Stomach (tissue), 9 donors: ENCODE results near the gene ST6GAL2. TPM values are rescaled to one million over a fixed set of nuclear protein-coding genes. Genes with fewer than 3 reads are reported as not detected.

Source experiments
- DNase-seq, 2 donors: peaks; one replicate each; pipeline versions ENCODE4 v3.0.0 to v3.0.0-alpha.2; 2013 to 2019
- H3K27ac ChIP-seq, 5 donors: fragments of 200-600 bp in 4 of 5; sonication (generic) in 4 of 5; one replicate each; pipeline ENCODE4 v1.5.1; 2013 to 2019; ENCODE audit warnings: mild to moderate bottlenecking in 1 of 5, moderate library complexity in 1 of 5
- H3K27me3 ChIP-seq, 3 donors: fragments of 200-600 bp; sonication (generic); one replicate each; pipeline ENCODE4 v1.5.1; 2017 to 2019; ENCODE audit warnings: mixed run types in 1 of 3
- H3K36me3 ChIP-seq, 4 donors: fragments of 200-600 bp; sonication (generic); 1 replicate in 3 of 4; 2 replicates in 1 of 4; pipeline ENCODE4 v1.5.1; 2016 to 2019
- H3K4me1 ChIP-seq, 4 donors: fragments of 200-600 bp; sonication (generic); one replicate each; pipeline ENCODE4 v1.5.1; 2016 to 2019
- H3K4me3 ChIP-seq, 4 donors: fragments of 200-600 bp; sonication (generic) in 3 of 4; one replicate each; pipeline ENCODE4 v1.5.1; 2016 to 2019; ENCODE audit warnings: mild to moderate bottlenecking in 1 of 4
- H3K9me3 ChIP-seq, 4 donors: fragments of 200-600 bp; sonication (generic); one replicate each; pipeline ENCODE4 v1.5.1; 2016 to 2019
- CTCF ChIP-seq, 7 experiments: fragments of 450-650 bp in 4 of 7; fragments of 200-600 bp in 3 of 7; sonication (generic) in 3 of 7; IDR thresholded peaks; one replicate each; pipeline ENCODE4 v1.5.1; 2016 to 2019; ENCODE audit warnings: antibody characterized with exemption in 7 of 7, control low read depth in 2 of 7, mild to moderate bottlenecking in 1 of 7
- EP300 ChIP-seq: sonication (generic); formaldehyde crosslinking; IDR thresholded peaks from one replicate; pipeline ENCODE4 v1.6.1; 2017; ENCODE audit warnings: antibody characterized with exemption
- POLR2A ChIP-seq, 4 donors: fragments of 450-650 bp; IDR thresholded peaks; one replicate each; pipeline ENCODE4 v1.6.1; 2016; ENCODE audit warnings: antibody characterized with exemption in 4 of 4, control low read depth in 2 of 4, mild to moderate bottlenecking in 1 of 4, moderate library complexity in 1 of 4
- POLR2AphosphoS5 ChIP-seq, 3 donors: sonication (generic); formaldehyde crosslinking; IDR thresholded peaks; one replicate each; pipeline ENCODE4 v1.6.1; 2016; ENCODE audit warnings: antibody characterized with exemption in 3 of 3
- WGBS, 5 donors: extraction: QIAGEN DNeasy Blood & Tissue Kit in 3 of 5; methylation state at CpG; one replicate each; pipeline versions ENCODE4 v1.1.5 to v1.1.7; 2013 to 2018; 5-methylcytosine and 5-hydroxymethylcytosine counted together
- intact Hi-C: fragments of 100-400 bp; cut with DNase I; formaldehyde crosslinking; loops from one replicate; pipeline ENCODE4 v1.15.1; 2023; ENCODE audit warnings: low total_unique reads
- polyA plus RNA-seq, 3 donors: library from polyadenylated mRNA; stranded (reverse); fragments of 200-250 nt; gene quantifications; one replicate each; pipeline ENCODE4 v1.2.3, GENCODE V29; 2013
- total RNA-seq, 5 donors: library from RNA; depleted of rRNA; stranded (reverse); fragments of >200 nt; gene quantifications; one replicate each; pipeline versions ENCODE4 v1.1.0 to v1.2.3, GENCODE V29; 2014 to 2016
- donor health status: healthy with polysubstance abuse.
- donor health status: Bipolar disorder and iron deficiency.
- donor health status: healthy.

The ST6GAL2 gene
- total and polyA plus RNA-seq, 8 donors, result 0.12 to 9.0 (median 0.63) TPM; not detected in 2

- no peak overlapping the region for H3K4me3 ChIP-seq
- H3K4me1 ChIP-seq, result peaks cover 0 to 28% (median 24%) of the 10 kb centered on the region in 4 donors
- WGBS, 5 donors, result 81 to 91% (median 84%) methylated on average over 3 of the region's 3 CpGs
- no peak for TF ChIP-seq POLR2A (IDR thresholded peaks at IDR 0.05)
- no peak for TF ChIP-seq POLR2AphosphoS5 (IDR thresholded peaks at IDR 0.05)
- TF ChIP-seq EP300, result no peak
- no peak for TF ChIP-seq CTCF (IDR thresholded peaks at IDR 0.05)
- no peaks in the 10 kb centered on the region for H3K9me3 ChIP-seq
- DNase-seq, result peak in 1 of 2 donors; percentile 25
- H3K27me3 ChIP-seq, result peaks cover 0 to 36% (median 20%) of the 10 kb centered on the region in 3 donors
- intact Hi-C loops, result no loop called here
- H3K36me3 ChIP-seq, result no peaks in the 10 kb centered on the region
- H3K27ac ChIP-seq, result no peak overlapping the region
Measured at GRCh38 chr2:106882673-106883072, 3.3 kb downstream of the ST6GAL2 start.

GRCh38 chr2:106878206-106878605 lies 7.8 kb downstream of the ST6GAL2 start:
- Histone ChIP-seq H3K9me3 (no peaks in the 10 kb centered on the region), H3K36me3 (no peaks in the 10 kb centered on the region), H3K27me3 (peaks cover 0 to 8% (median 0%) of the 10 kb centered on the region in 3 donors), H3K27ac (no peak overlapping the region), H3K4me3 (no peak overlapping the region), H3K4me1 (no peaks in the 10 kb centered on the region)
- 71 to 97% (median 97%) methylated on average over 4 of the region's 4 CpGs for WGBS, 5 donors
- no peak for DNase-seq
- intact Hi-C loops, result no loop called here
- TF ChIP-seq POLR2AphosphoS5 (IDR thresholded peaks at IDR 0.05), result no peak
- TF ChIP-seq EP300, result no peak
- no peak for TF ChIP-seq CTCF (IDR thresholded peaks at IDR 0.05)
- no peak for TF ChIP-seq POLR2A (IDR thresholded peaks at IDR 0.05)

- no peak for DNase-seq
- H3K4me3 ChIP-seq, result no peak overlapping the region
- no peaks in the 10 kb centered on the region for H3K9me3 ChIP-seq
- intact Hi-C loops, result no loop called here
- H3K27me3 ChIP-seq, result no peaks in the 10 kb centered on the region
- H3K36me3 ChIP-seq, result no peaks in the 10 kb centered on the region
- no peak overlapping the region for H3K27ac ChIP-seq
- no peaks in the 10 kb centered on the region for H3K4me1 ChIP-seq
- 63 to 80% (median 73%) methylated on average over 5 of the region's 5 CpGs for WGBS, 5 donors
- TF ChIP-seq POLR2A (IDR thresholded peaks at IDR 0.05) (no peak), POLR2AphosphoS5 (IDR thresholded peaks at IDR 0.05) (no peak), EP300 (no peak), CTCF (IDR thresholded peaks at IDR 0.05) (no peak)
Measured at GRCh38 chr2:106876699-106877098, 9.3 kb downstream of the ST6GAL2 start.

GRCh38 chr2:106869512-106870275 lies 16.3 kb downstream of the ST6GAL2 start:
- no peaks in the 10 kb centered on the region for H3K27me3 ChIP-seq
- intact Hi-C loops, result no loop called here
- H3K9me3 ChIP-seq, result no peaks in the 10 kb centered on the region
- H3K27ac ChIP-seq, result no peak overlapping the region
- WGBS, 5 donors, result 71 to 85% (median 82%) methylated on average over 5 to 8 of the region's 8 CpGs
- no peaks in the 10 kb centered on the region for H3K4me1 ChIP-seq
- H3K4me3 ChIP-seq, result no peak overlapping the region
- no peak for TF ChIP-seq POLR2A (IDR thresholded peaks at IDR 0.05)
- no peak for TF ChIP-seq EP300
- no peak for TF ChIP-seq POLR2AphosphoS5 (IDR thresholded peaks at IDR 0.05)
- TF ChIP-seq CTCF (IDR thresholded peaks at IDR 0.05), result no peak
- H3K36me3 ChIP-seq, result no peaks in the 10 kb centered on the region
- DNase-seq, result no peak
